Skeletal muscle tissue (tissue), 4 donors: ENCODE data around the gene OR51I1. TPM values are rescaled to one million over a fixed set of nuclear protein-coding genes. Genes with fewer than 3 reads are reported as not detected.

Source experiments
- H3K27ac ChIP-seq: one replicate; pipeline ENCODE4 v1.7.0; 2013; ENCODE audit warnings: mild to moderate bottlenecking, low read depth, low read length, inconsistent platforms
- H3K27me3 ChIP-seq, 3 donors: one replicate each; pipeline ENCODE4 v1.7.0; 2013; ENCODE audit warnings: low read length in 3 of 3; ENCODE audit not compliant: control insufficient read depth in 3 of 3, insufficient read depth in 3 of 3
- H3K36me3 ChIP-seq, 3 donors: one replicate each; pipeline ENCODE4 v1.7.0; 2013; ENCODE audit warnings: low read length in 3 of 3; ENCODE audit not compliant: control insufficient read depth in 3 of 3, insufficient read depth in 3 of 3
- H3K4me1 ChIP-seq, 3 donors: one replicate each; pipeline ENCODE4 v1.7.0; 2013; ENCODE audit warnings: low read length in 3 of 3, mild to moderate bottlenecking in 3 of 3; ENCODE audit not compliant: control insufficient read depth in 3 of 3, insufficient read depth in 3 of 3
- H3K4me3 ChIP-seq, 3 donors: one replicate each; pipeline ENCODE4 v1.7.0; 2013; ENCODE audit warnings: low read length in 3 of 3
- H3K9ac ChIP-seq, 3 donors: one replicate each; pipeline ENCODE4 v1.7.0; 2013; ENCODE audit warnings: low read length in 3 of 3, mild to moderate bottlenecking in 3 of 3, moderate library complexity in 2 of 3, low read depth in 1 of 3
- H3K9me3 ChIP-seq, 3 donors: one replicate each; pipeline ENCODE4 v1.7.0; 2013; ENCODE audit warnings: low read length in 3 of 3; ENCODE audit not compliant: control insufficient read depth in 3 of 3
- total RNA-seq: library from RNA; depleted of rRNA; stranded (reverse); fragments of >200 nt; gene quantifications from one replicate; pipeline ENCODE4 v1.2.3, GENCODE V29; 2014
- donor health status: Osteomylitis.

Gene OR51I1
- total RNA-seq, 1 donor from 2014 or later = 0.52 TPM

DNA sequence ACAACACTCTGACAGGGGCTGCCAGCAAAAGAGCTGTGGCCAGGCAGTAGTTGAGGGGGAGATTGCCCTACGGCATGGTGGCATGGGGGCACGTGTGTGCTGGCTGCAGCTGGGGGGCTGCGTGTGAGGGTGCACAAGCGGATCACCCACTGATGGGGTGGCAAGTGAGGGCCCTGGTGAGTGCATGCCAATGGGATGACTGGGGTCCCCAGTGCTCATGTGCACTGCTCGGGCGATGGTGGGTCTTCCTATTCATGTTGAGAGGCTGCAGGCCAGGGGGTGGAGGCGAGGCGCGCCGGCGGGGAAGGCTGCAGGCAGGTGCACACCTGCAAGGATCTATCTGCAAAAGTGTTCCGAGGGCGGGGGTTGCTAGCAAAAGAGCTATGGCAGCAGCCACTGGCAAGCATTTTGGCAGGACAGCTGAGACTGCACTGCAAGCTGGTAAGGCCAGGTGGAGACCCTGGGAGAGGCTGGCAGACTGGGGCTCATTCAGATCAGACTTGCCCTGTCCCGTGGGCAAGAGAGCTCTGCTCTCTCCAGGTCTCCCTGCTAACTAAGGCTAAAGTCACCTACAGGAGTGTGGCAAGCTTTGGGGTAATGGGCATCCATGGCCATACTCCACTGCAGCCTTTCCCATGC lies 19.8 kb upstream of the OR51I1 start:
- Histone ChIP-seq H3K4me3 (no peak overlapping the region), H3K36me3 (no peaks in the 10 kb centered on the region), H3K9ac (no peak overlapping the region), H3K9me3 (no peaks in the 10 kb centered on the region), H3K27me3 (no peaks in the 10 kb centered on the region), H3K27ac (no peak overlapping the region), H3K4me1 (no peaks in the 10 kb centered on the region)

DNA sequence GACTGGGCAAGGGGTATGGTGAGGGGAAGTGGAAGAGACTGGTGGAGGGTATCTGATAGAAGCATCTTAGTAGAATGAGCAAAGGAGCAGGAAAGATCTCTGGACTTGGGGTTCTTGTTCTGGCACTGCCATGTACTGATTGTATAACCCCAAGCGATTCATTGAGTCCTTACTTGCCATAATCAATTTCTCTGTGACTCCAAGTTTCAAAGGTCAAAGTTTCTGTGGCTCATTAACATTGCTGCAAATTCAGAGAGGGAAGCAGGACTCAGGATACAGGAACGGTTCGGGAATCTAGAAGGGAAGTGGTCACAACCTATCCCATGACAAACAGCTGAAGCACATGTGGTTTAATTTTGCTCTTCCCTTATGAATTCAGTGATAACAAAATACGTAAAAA lies 8.1 kb upstream of the OR51I1 start:
- H3K27ac ChIP-seq = no peak overlapping the region
- H3K27me3 ChIP-seq = no peaks in the 10 kb centered on the region
- no peak overlapping the region for H3K4me3 ChIP-seq
- no peaks in the 10 kb centered on the region for H3K9me3 ChIP-seq
- H3K4me1 ChIP-seq = no peaks in the 10 kb centered on the region
- H3K36me3 ChIP-seq = no peaks in the 10 kb centered on the region
- no peak overlapping the region for H3K9ac ChIP-seq

DNA sequence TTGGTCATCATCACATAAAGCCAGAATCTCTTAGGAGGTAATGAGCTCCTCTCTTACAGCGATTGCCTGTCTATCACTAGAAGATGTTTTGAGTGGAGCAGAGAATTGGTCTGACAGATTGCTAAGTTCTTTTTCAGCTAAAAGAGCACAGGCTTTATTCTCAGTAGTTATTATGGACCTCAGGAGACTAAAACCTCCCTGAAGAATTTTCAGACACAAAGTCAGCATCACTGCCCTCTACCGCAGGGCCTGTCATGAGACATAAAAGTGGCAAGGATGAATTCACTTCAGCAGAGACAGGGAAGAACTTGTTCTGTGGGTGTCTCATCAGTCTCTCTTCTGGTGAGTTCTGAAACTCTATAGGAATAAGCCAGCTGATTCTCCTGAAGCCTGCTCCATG lies 7.7 kb upstream of the OR51I1 start, which contains the start of gene OR51I2:
Gene OR51I2 (plus strand): TSS at position 301 of the 400 bp plus-strand sequence. CDS start 4,166 bp downstream, outside the sequence.
- H3K36me3 ChIP-seq = no peaks in the 10 kb centered on the region
- H3K9ac ChIP-seq = no peak within 1 kb of the TSS
- no peak within 1 kb of the TSS for H3K4me3 ChIP-seq
- H3K9me3 ChIP-seq = no peaks in the 10 kb centered on the region
- H3K27me3 ChIP-seq = no peaks in the 10 kb centered on the region
- H3K27ac ChIP-seq = no peak within 1 kb of the TSS
- no peaks in the 10 kb centered on the region for H3K4me1 ChIP-seq

DNA sequence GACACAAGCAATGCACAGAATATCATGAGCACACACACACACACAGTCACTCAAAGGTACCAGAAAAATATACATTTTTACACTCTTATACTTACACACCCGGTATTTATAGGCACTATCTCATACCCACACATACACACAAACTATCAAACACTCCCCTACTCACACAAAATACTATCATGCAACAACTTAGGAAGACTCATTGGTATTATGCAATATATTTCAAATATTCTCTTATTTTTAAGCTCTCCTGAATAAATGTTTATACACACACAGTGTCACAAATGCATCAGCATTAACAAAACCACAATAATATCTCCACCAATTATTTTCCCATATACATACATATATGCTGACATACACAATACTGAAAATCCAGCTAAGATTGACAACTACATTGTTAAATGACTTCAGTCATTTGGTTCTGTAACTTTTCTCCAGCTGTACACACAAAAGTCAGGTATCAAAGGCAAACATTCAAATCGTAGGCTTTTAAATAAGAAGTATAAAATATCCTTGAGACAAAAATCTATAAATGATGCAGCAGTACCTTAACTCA lies 2.6 kb upstream of the OR51I1 start:
- Histone ChIP-seq H3K4me1 (no peaks in the 10 kb centered on the region), H3K9me3 (no peaks in the 10 kb centered on the region), H3K9ac (no peak overlapping the region), H3K4me3 (no peak overlapping the region), H3K27ac (no peak overlapping the region), H3K27me3 (no peaks in the 10 kb centered on the region), H3K36me3 (no peaks in the 10 kb centered on the region)

DNA sequence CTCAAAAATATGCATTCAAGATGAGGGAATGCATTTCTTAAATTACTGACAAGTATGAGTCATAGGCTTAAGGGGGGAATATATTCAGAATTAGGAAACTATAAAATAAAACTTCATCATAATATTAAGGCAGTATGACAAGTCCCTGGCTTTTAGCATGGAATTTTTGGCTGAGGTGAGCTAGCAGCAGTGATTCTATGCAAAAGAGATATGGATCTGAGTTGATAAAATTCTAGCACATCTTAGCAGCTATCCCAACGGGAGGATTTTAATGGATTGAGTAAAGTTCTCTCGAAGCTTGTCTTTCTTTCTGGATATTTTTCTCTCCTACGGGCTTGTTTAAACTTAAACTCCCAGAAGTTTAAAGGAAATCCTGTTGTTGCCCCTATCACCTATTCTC lies 18.2 kb downstream of the OR51I1 start:
- H3K27me3 ChIP-seq = no peaks in the 10 kb centered on the region
- H3K36me3 ChIP-seq = no peaks in the 10 kb centered on the region
- no peaks in the 10 kb centered on the region for H3K9me3 ChIP-seq
- H3K27ac ChIP-seq = no peak overlapping the region
- H3K4me1 ChIP-seq = no peaks in the 10 kb centered on the region
- H3K4me3 ChIP-seq = no peak overlapping the region
- H3K9ac ChIP-seq = no peak overlapping the region

DNA sequence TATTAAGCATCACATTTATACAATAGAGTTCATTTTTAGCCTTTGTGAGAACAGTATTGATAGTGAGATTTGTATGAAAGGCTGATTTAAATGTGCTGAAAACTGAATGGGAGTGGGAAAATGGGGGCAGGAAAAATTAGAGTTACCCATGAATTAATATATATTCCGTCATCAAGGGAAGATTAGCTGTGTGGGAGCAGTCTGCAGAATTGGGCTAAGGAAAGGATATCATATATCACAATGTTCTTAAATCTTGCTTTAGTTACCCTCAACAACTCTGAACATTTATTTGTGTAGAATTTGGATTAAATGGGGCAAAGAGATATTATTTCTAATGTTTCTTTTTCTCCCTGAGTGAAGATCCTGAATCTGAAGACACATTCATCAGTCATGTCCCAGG lies 19.5 kb downstream of the OR51I1 start, which contains the start of gene OR51Q1:
Gene OR51Q1 (plus strand): TSS at position 301 of the 400 bp plus-strand sequence. CDS start 90 bp downstream, at position 391.
- Histone ChIP-seq H3K9ac (no peak within 1 kb of the TSS), H3K4me1 (no peaks in the 10 kb centered on the region), H3K27me3 (no peaks in the 10 kb centered on the region), H3K36me3 (no peaks in the 10 kb centered on the region), H3K4me3 (no peak within 1 kb of the TSS), H3K9me3 (no peaks in the 10 kb centered on the region), H3K27ac (no peak within 1 kb of the TSS)

DNA sequence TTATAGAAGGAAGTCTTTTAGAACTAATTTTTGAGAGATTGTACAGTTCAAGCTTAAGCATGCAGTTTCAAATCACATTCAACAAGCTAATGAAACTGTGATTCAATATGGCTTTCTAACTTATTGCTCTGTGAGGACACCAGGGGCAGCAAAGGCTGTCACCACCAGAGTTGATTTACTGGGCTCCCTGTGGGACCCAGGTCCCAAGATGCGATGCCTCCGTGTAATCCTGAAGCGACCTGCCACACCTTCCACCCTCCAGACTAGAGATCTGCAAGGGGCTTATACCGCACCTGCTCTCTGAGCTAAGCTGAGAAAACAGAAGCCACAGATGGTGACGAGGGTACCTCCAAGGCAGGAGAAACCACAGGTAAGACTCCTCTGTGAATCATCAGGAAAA lies 20.3 kb downstream of the OR51I1 start:
- H3K27ac ChIP-seq = no peak overlapping the region
- H3K27me3 ChIP-seq = no peaks in the 10 kb centered on the region
- H3K9ac ChIP-seq = no peak overlapping the region
- no peaks in the 10 kb centered on the region for H3K9me3 ChIP-seq
- no peak overlapping the region for H3K4me3 ChIP-seq
- no peaks in the 10 kb centered on the region for H3K4me1 ChIP-seq
- no peaks in the 10 kb centered on the region for H3K36me3 ChIP-seq

DNA sequence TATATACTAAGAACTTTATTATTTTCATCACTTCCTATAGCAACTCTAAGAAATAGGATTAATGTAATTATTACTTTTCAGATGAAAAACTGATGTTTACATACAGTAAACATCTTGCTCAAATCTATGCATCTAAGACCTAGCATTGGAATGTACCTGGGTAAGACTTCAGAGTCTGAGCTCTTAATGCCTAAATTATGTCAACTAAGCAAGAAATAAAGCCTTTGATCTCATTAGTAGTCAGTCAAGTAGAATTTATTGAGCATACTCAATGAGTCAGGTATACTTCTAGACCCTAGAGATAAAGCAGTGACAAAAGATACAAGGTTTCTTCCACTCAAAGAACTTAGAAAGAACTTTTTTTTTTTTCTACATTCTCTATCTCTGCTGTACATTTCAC lies 36.1 kb downstream of the OR51I1 start:
- Histone ChIP-seq H3K4me1 (no peaks in the 10 kb centered on the region), H3K4me3 (no peak overlapping the region), H3K9me3 (peaks cover 0 to 2% (median 0%) of the 10 kb centered on the region in 3 donors)

DNA sequence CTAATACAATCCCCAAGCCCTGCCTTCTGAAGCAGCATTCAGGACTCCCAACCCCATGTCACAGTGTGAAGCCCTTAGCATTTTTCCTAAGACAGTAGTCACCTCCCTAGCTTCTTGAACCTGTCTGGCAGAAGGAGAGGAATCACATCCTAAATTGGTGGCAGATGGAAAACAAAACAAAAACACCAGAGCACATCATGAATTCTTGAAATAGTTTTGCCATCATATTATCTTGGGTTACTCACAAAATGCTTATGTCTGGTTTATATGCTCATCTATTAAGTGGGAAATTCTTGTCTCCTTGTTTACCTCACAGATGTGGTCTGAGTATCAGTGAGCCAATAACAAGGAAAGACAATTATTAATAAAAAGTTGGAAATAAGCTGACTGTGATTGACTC lies 42.4 kb downstream of the OR51I1 start:
- Histone ChIP-seq H3K4me1 (no peaks in the 10 kb centered on the region), H3K27me3 (no peaks in the 10 kb centered on the region), H3K27ac (no peak overlapping the region), H3K4me3 (no peak overlapping the region), H3K9ac (no peak overlapping the region), H3K9me3 (peaks cover 0 to 2% (median 0%) of the 10 kb centered on the region in 3 donors), H3K36me3 (no peaks in the 10 kb centered on the region)

More for the DNA sequence above, 36.1 kb downstream of the OR51I1 start:
- no peak overlapping the region for H3K9ac ChIP-seq
- no peaks in the 10 kb centered on the region for H3K36me3 ChIP-seq
- no peak overlapping the region for H3K27ac ChIP-seq
- H3K27me3 ChIP-seq = no peaks in the 10 kb centered on the region

DNA sequence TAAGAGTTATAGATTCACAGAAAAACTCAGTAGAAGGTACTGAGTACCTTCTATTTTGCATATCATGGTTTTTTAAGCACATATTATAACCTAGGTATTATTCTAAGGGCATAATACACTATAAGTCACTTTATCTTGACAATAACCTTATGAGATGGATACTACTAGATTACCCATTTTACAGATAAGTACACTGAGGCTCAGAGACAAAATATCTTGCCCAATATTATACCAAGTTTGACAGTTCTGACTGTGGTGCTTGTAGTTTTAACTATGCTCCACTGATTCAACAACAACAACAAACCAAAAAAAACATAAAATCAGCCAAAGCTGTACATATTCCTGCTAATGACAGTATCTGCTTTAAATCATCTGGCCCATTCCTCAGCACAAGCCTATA lies 47.2 kb downstream of the OR51I1 start:
- Histone ChIP-seq H3K4me3 (no peak overlapping the region), H3K9ac (no peak overlapping the region), H3K27ac (no peak overlapping the region), H3K36me3 (no peaks in the 10 kb centered on the region), H3K9me3 (no peaks in the 10 kb centered on the region), H3K4me1 (no peaks in the 10 kb centered on the region), H3K27me3 (no peaks in the 10 kb centered on the region)
